GM12874 (cell line): ENCODE results near the gene PRSS27.

ENCODE experiments used
- CTCF ChIP-seq: IDR thresholded peaks from 2 replicates; pipeline ENCODE4 v1.5.1; 2011; ENCODE audit warnings: low read depth, mild to moderate bottlenecking, control low read depth, low read length, moderate library complexity; ENCODE audit not compliant: insufficient read depth

The PRSS27 gene

GRCh38 chr16:2749476-2749875 is 29.5 kb upstream of the PRSS27 start:
- TF ChIP-seq CTCF = no peak

- TF ChIP-seq CTCF = no peak
Measured at GRCh38 chr16:2748757-2749455, 28.9 kb upstream of the PRSS27 start.

GRCh38 chr16:2745961-2746360 is 25.9 kb upstream of the PRSS27 start:
- TF ChIP-seq CTCF = no peak

GRCh38 chr16:2745116-2745890 is 25.3 kb upstream of the PRSS27 start:
- TF ChIP-seq CTCF = no peak

GRCh38 chr16:2744711-2745110 is 24.7 kb upstream of the PRSS27 start:
- TF ChIP-seq CTCF = no peak

- TF ChIP-seq CTCF = no peak
Measured at GRCh38 chr16:2743007-2743810, 23.2 kb upstream of the PRSS27 start.
